Tracheal epithelial cell (primary cell): Measurements from ENCODE around the gene OR4Q3. TPM values are rescaled to one million over a fixed set of nuclear protein-coding genes. Genes with fewer than 3 reads are reported as not detected.

Source experiments
- total RNA-seq: library from RNA; depleted of rRNA; stranded (reverse); fragments of >200 nt; gene quantifications from 2 replicates; pipeline ENCODE4 v1.2.1, GENCODE V29; 2014

The OR4Q3 gene
- not detected in 2 replicates for total RNA-seq

DNA sequence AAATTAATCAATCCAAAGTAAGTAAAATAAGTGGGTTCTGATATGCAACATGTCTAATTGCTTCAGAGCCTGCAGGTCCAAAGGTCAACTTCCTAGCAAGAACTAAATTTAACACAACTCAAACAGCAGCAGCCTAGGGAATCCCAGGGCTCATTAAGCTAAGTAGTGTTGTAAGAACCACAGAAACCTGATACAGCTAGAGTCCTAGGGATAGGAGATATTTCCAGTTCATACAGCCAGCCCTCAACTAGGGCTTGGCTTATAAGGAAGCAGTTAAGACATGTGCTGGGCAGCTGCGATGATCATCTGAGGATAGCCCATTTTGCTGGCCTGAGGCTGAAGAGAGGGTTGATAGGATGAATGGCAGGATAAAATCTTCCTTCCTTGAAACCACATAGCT is at the start of gene OR4Q3:
Gene OR4Q3, plus strand, starts transcription at position 316 of the 400 bp plus-strand sequence.

DNA sequence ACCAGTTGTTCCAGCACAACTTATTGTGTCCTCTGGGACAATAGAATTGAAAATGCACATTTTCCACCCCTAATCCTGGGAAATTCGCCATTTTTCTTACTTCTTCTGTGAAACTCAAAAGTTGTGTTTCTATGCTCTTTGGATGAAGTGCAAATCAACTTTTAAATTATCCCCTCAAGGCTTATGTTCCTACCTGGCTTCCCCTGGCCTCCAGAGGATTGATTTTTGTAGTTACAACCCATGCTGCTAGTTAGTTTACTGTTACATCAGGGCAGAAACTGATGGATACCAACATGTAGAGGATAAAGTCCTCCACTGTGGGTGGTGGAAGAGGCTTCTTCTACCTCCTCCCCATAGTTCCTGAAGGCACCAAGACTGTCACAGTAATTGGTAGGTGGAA is 29.8 kb downstream of the OR4Q3 start, which contains the start of gene OR4M1:
Gene OR4M1, plus strand, starts transcription at position 301 of the 400 bp plus-strand sequence. CDS start 6,819 bp downstream, outside the sequence.

Other genes with a start within 250 kb of the OR4Q3 start
- gene OR11H2, start 29.7 kb upstream of the OR4Q3 start, total RNA-seq = not detected in 2 replicates
- gene OR4M1, start 29.9 kb downstream of the OR4Q3 start, total RNA-seq = not detected in 2 replicates
- gene OR4N2, start 60.2 kb downstream of the OR4Q3 start, total RNA-seq = not detected in 2 replicates
- gene OR4K2, start 131.6 kb downstream of the OR4Q3 start, total RNA-seq = not detected in 2 replicates
- not detected in 2 replicates for gene OR4K5, start 177.0 kb downstream of the OR4Q3 start, total RNA-seq
- gene OR4K1, start 187.3 kb downstream of the OR4Q3 start, total RNA-seq = not detected in 2 replicates
- not detected in 2 replicates for gene OR4K15, start 232.0 kb downstream of the OR4Q3 start, total RNA-seq